GM06990 (cell line): Measurements from ENCODE around the gene PRSS50.
A peak's percentile ranks its signal among the peaks of the same experiment; 100 is the strongest.
"Not testable (repeated sequence)": the region's sequence is repeated elsewhere in the genome, so short reads cannot be mapped to it uniquely, and the experiment has no call there.

Experiments used
- DNase-seq: peaks from one replicate; pipeline ENCODE4 v3.0.0-alpha.2; 2011; ENCODE audit not compliant: insufficient read length; ENCODE audit errors: extremely low read depth
- H3K27me3 ChIP-seq: replicated peaks from 2 replicates; pipeline ENCODE4 v1.6.0; 2011; ENCODE audit warnings: low read length; ENCODE audit not compliant: control insufficient read depth, insufficient read depth
- H3K36me3 ChIP-seq: 2 replicates; pipeline ENCODE4 v1.5.1; 2011; ENCODE audit warnings: low read length; ENCODE audit not compliant: control insufficient read depth, insufficient read depth
- H3K4me3 ChIP-seq: replicated peaks from 2 replicates; pipeline ENCODE4 v1.5.1; 2011; ENCODE audit warnings: low read depth, mild to moderate bottlenecking, control low read depth, low read length
- TF ChIP-seq, protein P1 (sequence below): IDR thresholded peaks from 2 replicates; pipeline ENCODE4 v1.5.1; 2011; ENCODE audit warnings: low read length, control low read depth, mild to moderate bottlenecking, inconsistent platforms; ENCODE audit not compliant: insufficient read depth, poor library complexity, severe bottlenecking

PRSS50 gene

DNA sequence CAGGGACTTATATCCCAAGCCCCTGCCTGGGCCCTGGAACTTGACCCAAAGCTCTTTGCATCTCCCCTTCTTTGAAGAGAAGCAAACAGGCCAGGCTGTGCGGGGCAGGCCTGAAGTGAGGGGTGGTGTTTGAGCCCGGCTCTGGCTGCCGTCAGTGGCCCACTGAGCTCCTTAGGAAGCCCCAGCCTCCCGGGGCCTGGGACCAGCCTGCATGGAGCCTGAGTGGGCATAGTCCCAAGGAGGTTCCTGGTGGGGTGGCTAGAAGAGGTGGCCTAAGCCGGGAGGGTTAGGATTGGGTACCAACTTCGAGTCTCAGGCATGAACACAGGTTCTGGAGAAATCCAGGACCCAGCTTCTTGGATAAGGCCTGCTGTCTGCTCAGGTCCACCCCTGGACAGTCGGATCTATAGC, 10.1 kb downstream of the PRSS50 start:
- no peak overlapping the region for H3K4me3 ChIP-seq
- DNase-seq, result no peak
- H3K36me3 ChIP-seq, result no peaks in the 10 kb centered on the region
- TF ChIP-seq, protein P1, sequence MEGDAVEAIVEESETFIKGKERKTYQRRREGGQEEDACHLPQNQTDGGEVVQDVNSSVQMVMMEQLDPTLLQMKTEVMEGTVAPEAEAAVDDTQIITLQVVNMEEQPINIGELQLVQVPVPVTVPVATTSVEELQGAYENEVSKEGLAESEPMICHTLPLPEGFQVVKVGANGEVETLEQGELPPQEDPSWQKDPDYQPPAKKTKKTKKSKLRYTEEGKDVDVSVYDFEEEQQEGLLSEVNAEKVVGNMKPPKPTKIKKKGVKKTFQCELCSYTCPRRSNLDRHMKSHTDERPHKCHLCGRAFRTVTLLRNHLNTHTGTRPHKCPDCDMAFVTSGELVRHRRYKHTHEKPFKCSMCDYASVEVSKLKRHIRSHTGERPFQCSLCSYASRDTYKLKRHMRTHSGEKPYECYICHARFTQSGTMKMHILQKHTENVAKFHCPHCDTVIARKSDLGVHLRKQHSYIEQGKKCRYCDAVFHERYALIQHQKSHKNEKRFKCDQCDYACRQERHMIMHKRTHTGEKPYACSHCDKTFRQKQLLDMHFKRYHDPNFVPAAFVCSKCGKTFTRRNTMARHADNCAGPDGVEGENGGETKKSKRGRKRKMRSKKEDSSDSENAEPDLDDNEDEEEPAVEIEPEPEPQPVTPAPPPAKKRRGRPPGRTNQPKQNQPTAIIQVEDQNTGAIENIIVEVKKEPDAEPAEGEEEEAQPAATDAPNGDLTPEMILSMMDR, result no peak
- H3K27me3 ChIP-seq, result no peaks in the 10 kb centered on the region

DNA sequence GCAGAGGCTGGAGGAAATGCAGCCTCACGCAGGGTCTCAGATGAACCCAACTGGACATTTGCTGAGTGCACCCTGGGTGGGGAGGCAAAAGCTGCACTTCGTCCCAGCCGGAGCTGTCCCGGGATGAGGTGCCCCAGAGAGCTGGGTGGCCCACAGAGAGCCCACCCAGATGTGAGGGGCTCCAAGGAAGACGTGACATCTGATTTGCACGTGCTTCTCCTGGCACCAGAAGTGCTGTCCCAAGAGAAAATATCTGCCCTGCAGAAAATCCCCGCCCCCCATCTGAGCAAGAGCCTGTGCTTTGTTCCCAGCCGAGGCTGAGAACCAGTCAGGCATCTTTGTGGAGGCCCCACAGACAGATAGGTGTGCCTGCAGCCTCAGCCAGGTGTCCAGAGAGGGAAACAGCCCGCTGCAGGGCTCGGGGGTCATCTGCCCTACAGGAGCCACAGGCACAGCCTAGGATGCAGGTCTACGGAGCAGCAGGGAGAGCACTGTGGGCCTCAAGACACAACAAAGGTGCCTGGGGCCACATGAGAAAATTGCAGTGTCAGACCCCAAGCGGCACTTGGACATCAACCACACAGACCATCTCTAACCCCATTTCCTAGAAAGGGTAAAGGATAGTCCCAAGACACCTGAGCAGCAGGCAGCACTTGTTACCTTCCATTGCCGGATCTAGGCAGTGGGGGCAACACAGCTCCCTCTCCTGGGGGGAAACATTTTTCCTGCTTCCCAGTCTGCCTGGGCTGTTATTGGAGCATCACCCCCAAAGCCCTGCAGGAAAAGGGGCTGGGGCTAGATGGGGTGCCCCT, 10.7 kb downstream of the PRSS50 start:
- H3K27me3 ChIP-seq, result no peaks in the 10 kb centered on the region
- no peaks in the 10 kb centered on the region for H3K36me3 ChIP-seq
- H3K4me3 ChIP-seq, result no peak overlapping the region
- TF ChIP-seq, protein P1, result no peak
- DNase-seq, result no peak

DNA sequence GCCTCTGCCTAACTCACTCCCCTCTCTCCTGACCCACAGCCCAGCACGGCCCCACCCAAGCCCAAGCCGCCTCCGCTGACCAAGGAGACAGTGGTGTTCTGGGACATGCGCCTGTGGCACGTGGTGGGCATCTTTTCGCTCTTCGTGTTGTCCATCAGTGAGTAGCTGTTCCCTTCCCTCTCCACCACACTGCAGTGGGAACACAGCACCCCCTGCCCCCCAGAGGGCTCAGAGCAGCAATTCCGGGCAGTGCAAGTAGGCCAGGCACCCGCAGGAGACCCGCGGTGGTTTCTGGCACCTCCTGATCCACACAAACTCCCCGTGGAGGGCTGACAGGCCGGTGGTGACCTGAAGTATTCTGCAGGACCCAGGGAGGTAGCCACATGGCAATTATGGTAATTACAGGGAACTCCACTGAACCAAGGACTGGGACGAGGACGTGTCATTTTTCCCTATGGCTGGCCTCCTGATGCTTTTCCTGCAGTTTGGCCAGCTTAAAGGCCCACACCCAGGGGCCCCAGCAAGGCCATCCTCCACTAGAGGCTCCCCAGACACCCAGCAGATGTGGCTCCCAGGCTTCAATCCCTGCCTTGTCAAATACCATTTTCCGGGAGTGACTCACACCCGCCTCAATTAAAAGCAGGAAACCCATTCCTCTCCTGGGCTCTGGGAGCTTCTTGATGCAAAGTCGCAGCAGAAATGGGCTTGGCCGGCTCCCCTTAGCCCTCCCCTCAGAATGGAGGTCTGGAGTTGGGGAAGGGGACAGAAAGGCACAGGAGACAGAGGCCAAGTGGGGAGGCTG, 11.7 kb downstream of the PRSS50 start:
- no peaks in the 10 kb centered on the region for H3K36me3 ChIP-seq
- DNase-seq, result no peak
- TF ChIP-seq, protein P1, result no peak
- H3K4me3 ChIP-seq, result no peak overlapping the region
- no peaks in the 10 kb centered on the region for H3K27me3 ChIP-seq

DNA sequence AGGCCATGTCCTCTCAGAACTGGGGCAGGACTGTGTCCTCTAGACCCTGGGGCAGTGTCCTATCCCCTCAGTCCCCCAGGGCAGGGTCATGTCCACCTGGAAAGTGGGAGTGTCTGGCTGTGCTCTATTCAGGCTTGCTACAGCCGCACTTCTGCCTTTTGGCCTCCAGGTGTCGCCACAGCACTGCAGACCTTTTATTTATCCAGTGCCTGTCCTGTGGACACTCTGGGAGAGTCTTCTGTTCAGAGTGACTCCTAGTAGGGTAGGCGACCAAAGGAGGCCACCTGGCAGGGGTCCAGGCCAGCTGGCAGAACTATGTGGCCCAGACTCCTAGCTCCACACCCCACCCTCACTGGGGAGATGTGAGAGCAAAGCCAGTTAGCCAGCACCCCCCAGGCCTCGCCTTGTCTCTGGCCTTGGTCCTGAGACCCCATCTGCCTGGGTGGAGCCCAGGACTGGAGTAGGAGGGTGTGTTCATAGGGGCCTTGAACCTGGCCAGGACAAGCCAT, 12.6 kb downstream of the PRSS50 start:
- Histone ChIP-seq H3K36me3 (no peaks in the 10 kb centered on the region), H3K27me3 (no peaks in the 10 kb centered on the region), H3K4me3 (no peak overlapping the region)
- DNase-seq, result peak; percentile 31
- TF ChIP-seq, protein P1, result peak; percentile 94

DNA sequence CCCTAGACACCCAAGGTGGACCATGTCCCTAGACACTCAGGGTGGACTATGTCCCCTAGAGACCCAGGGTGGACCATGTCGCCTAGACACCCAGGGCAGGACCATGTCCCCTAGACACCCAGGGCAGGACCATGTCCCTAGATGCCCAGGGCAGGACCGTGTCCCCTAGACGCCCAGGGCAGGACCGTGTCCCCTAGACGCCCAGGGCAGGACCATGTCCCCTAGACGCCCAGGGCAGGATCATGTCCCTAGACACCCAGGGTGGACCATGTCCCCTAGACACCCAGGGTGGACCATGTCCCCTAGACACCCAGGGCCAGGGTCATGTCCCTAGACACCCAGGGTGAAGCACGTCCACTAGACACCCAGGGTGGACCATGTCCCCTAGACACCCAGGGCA, 13.3 kb downstream of the PRSS50 start:
- not testable (repeated sequence) for H3K4me3 ChIP-seq, H3K27me3 ChIP-seq, DNase-seq, H3K36me3 ChIP-seq

DNA sequence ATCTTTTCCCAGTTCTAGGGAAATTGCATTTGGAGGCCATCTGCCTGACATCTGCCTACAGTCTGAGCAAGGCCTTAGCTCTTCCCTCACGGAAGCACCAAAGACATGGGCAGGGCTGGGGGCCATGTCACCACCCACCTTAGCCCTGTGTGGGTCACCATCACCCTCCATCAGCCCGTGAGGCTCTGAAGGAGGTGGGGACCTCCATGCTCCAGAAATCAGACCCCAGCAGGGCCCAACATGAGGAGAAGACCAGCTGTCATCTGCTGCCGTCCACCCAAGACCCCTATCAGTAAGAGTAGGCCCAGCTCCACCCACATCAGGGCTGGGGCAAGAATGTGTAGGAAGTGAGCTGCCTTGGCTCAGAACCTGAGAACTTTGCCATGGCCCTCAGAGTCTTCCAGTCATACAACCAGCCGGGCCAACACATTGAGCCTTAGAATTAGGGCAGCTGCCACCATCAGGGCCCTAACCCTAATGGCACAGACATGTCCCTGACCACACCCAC, 14.6 kb downstream of the PRSS50 start:
- Histone ChIP-seq H3K27me3 (no peaks in the 10 kb centered on the region), H3K36me3 (no peaks in the 10 kb centered on the region), H3K4me3 (no peak overlapping the region)
- TF ChIP-seq, protein P1, result no peak
- DNase-seq, result no peak
